Stimulated activated CD4-positive, alpha-beta T cell treated with anti-CD3 and anti-CD28 coated beads, Interleukin-2, amount 100 ng/mL, for 48 hours (primary cell): ENCODE data around the gene NIPA2.

Source experiments
- DNase-seq, 2 donors: peaks; one replicate each; pipeline ENCODE4 v3.0.0-alpha.2; 2020

The NIPA2 gene

GRCh38 chr15:22878103-22878502 lies 39.6 kb downstream of the NIPA2 start:
- DNase-seq, result no peak

GRCh38 chr15:22880068-22880980 lies 41.9 kb downstream of the NIPA2 start:
- no peak for DNase-seq

- DNase-seq, result no peak
These were observed 42.7 kb downstream of the NIPA2 start for GRCh38 chr15:22880981-22881738.

- DNase-seq, result no peak
These were observed 43.4 kb downstream of the NIPA2 start for GRCh38 chr15:22881739-22882440.

GRCh38 chr15:22883196-22883595 lies 44.7 kb downstream of the NIPA2 start:
- no peak for DNase-seq

GRCh38 chr15:22884344-22884743 lies 45.9 kb downstream of the NIPA2 start:
- no peak for DNase-seq

- no peak for DNase-seq
These were observed 46.7 kb downstream of the NIPA2 start for GRCh38 chr15:22885120-22885519.

- no peak for DNase-seq
These were observed 48.9 kb downstream of the NIPA2 start for GRCh38 chr15:22887157-22887951.

- DNase-seq, result no peak
These were observed 49.8 kb downstream of the NIPA2 start for GRCh38 chr15:22888120-22888859.

- DNase-seq, result no peak
These were observed 50.8 kb downstream of the NIPA2 start for GRCh38 chr15:22889146-22889818.

- DNase-seq, result no peak
These were observed 51.8 kb downstream of the NIPA2 start for GRCh38 chr15:22890296-22890695.

- DNase-seq, result no peak
These were observed 53.2 kb downstream of the NIPA2 start for GRCh38 chr15:22891426-22892210.

GRCh38 chr15:22892333-22892732 lies 53.9 kb downstream of the NIPA2 start:
- no peak for DNase-seq

- no peak for DNase-seq
These were observed 54.6 kb downstream of the NIPA2 start for GRCh38 chr15:22893081-22893480.

- DNase-seq, result no peak
These were observed 55.4 kb downstream of the NIPA2 start for GRCh38 chr15:22893881-22894280.

- peak; percentile 5 to 10 for DNase-seq
These were observed 57.2 kb downstream of the NIPA2 start for GRCh38 chr15:22895465-22896190.

GRCh38 chr15:22902046-22902445 lies 63.6 kb downstream of the NIPA2 start:
- no peak for DNase-seq

GRCh38 chr15:22902578-22902977 lies 64.1 kb downstream of the NIPA2 start:
- DNase-seq, result no peak

GRCh38 chr15:22902981-22903380 lies 64.5 kb downstream of the NIPA2 start:
- DNase-seq, result no peak

GRCh38 chr15:22903427-22903826 lies 65.0 kb downstream of the NIPA2 start:
- no peak for DNase-seq
